HepG2 (cell line): ENCODE results near the gene CDHR3. TPM values are rescaled to one million over a fixed set of nuclear protein-coding genes. Genes with fewer than 3 reads are reported as not detected.
A peak's percentile ranks its signal among the peaks of the same experiment; 100 is the strongest.

Experiments used
- BCL6 ChIP-seq: IDR thresholded peaks from 2 replicates; pipeline ENCODE4 v1.6.1; 2016; ENCODE audit warnings: missing genetic modification reagents, missing compliant biosample characterization
- EP300 ChIP-seq, 3 experiments: sonication (generic) in 1 of 3; formaldehyde crosslinking in 1 of 3; IDR thresholded peaks; 2 replicates each; pipeline versions ENCODE4 v1.5.1 to v1.6.1; 2011 to 2020; ENCODE audit warnings: low read depth in 2 of 3, low read length in 2 of 3, borderline replicate concordance in 1 of 3, improper control_type of control experiment in 1 of 3, mild to moderate bottlenecking in 1 of 3, missing genetic modification reagents in 1 of 3, moderate library complexity in 1 of 3
- NCOA2 ChIP-seq: sonication (generic); formaldehyde crosslinking; IDR thresholded peaks from 2 replicates; pipeline ENCODE4 v1.8.0; 2022; ENCODE audit warnings: inconsistent platforms
- SALL1 ChIP-seq: sonication (generic); formaldehyde crosslinking; IDR thresholded peaks from 2 replicates; pipeline ENCODE4 v1.8.0; 2022; ENCODE audit warnings: mild to moderate bottlenecking, missing genetic modification reagents
- SKI ChIP-seq: fragments of 450-650 bp; IDR thresholded peaks from one replicate; pipeline ENCODE4 v1.6.1; 2018; ENCODE audit warnings: mild to moderate bottlenecking; ENCODE audit not compliant: partially characterized antibody
- SOX5 ChIP-seq: IDR thresholded peaks from 2 replicates; pipeline ENCODE4 v1.6.1; 2016; ENCODE audit warnings: borderline replicate concordance
- ZNF331 ChIP-seq: sonication (generic); formaldehyde crosslinking; IDR thresholded peaks from 2 replicates; pipeline ENCODE4 v1.4.0; 2020; ENCODE audit warnings: missing genetic modification reagents
- ZNF605 ChIP-seq: sonication (generic); formaldehyde crosslinking; IDR thresholded peaks from 2 replicates; pipeline ENCODE4 v1.8.0; 2022; ENCODE audit warnings: mild to moderate bottlenecking, missing genetic modification reagents
- polyA plus RNA-seq, 8 experiments: library from polyadenylated mRNA; depleted of rRNA in 3 of 8; stranded (reverse) in 7 of 8; unstranded in 1 of 8; fragments of >200 nt; fragmentation: Illumina TruSeq in 4 of 8; extraction: Trizol in 4 of 8; gene quantifications; 2 replicates each; pipeline versions ENCODE4 v1.2.1 to v1.2.3, GENCODE V29; 2011 to 2016; ENCODE audit warnings: low read depth in 4 of 8, missing spikeins in 1 of 8, mixed read lengths in 1 of 8; ENCODE audit not compliant: insufficient read depth in 1 of 8
- total RNA-seq, 5 experiments: library from RNA; depleted of rRNA; stranded (reverse); fragments of >200 nt; fragmentation: Illumina TruSeq; extraction: Trizol; gene quantifications; 2 replicates each; pipeline ENCODE4 v1.2.3, GENCODE V29; 2016; ENCODE audit warnings: low read depth in 1 of 5
- TF ChIP-seq, protein P1 (sequence below): IDR thresholded peaks from 2 replicates; pipeline ENCODE4 v1.4.0; 2020; ENCODE audit warnings: mild to moderate bottlenecking, missing genetic modification reagents

Gene CDHR3
- total and polyA plus RNA-seq, 2 of the 13 experiments (the other 11 are each of a cell fraction or from before 2014, with no cell fraction given): 6.5 to 11.8 TPM

DNA sequence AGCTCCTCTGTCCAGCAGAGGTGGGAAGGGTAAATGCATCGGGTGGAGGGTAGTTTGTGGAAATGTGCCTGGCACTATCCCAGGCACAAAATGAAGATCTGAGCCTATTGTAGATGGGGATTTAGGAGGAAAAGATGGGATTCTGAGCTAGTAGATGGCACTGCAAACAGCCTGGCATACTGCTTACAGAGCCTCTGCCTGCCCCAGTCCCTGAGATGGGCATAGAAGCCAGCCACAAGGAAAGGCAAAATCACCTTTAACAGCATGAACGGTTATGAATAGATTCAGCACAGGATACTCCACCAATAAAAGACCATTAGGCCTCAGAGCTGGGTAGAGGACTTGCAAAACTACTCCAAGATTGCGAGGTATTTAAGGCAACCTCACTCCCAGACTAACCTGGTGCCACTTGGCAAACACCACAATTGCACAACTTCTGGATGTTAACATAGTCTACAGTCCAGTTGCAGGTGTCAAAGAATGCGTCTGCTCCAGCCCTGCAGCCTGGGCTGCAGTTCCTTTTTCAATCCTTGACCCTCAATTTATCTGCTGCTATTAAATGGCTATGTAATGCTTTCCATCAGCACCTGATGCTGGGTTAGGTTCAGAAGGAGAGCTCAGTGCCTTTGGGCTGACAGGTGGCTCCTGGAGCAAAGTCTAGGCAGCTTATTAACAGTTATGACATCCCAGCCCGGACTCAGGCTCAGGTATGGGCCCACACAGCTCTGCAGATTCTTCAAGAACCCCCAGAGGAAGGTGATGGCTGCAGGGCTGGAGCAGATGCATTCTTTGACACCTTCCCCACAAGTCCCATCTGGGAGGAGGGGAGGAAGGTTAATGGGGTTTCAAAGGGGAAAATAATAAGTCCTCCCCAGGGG is 34.0 kb downstream of the CDHR3 start (continued):
- TF ChIP-seq BCL6 (CRISPR knock-in tag): peak; percentile 69
- TF ChIP-seq NCOA2 (CRISPR knock-in tag): peak; percentile 44; the same call in 1 of the 2 replicates
- TF ChIP-seq SOX5 (CRISPR knock-in tag): 0 out of 2 replicates have a peak, but pooled peaks have one; percentile 23
- TF ChIP-seq SKI: peak; percentile 80
- peak; percentile 33; the same call in 1 of the 2 replicates for TF ChIP-seq SALL1 (CRISPR knock-in tag)
- TF ChIP-seq EP300 (IDR thresholded peaks at IDR 0.05; ENCODE audit: low read depth in 2 of 2, low read length in 2 of 2): peak; percentile 42 to 67; a peak in 2 of 4 replicates
- TF ChIP-seq EP300 (CRISPR knock-in tag; IDR thresholded peaks at IDR 0.05; ENCODE audit: borderline replicate concordance): no peak
- TF ChIP-seq, protein P1, sequence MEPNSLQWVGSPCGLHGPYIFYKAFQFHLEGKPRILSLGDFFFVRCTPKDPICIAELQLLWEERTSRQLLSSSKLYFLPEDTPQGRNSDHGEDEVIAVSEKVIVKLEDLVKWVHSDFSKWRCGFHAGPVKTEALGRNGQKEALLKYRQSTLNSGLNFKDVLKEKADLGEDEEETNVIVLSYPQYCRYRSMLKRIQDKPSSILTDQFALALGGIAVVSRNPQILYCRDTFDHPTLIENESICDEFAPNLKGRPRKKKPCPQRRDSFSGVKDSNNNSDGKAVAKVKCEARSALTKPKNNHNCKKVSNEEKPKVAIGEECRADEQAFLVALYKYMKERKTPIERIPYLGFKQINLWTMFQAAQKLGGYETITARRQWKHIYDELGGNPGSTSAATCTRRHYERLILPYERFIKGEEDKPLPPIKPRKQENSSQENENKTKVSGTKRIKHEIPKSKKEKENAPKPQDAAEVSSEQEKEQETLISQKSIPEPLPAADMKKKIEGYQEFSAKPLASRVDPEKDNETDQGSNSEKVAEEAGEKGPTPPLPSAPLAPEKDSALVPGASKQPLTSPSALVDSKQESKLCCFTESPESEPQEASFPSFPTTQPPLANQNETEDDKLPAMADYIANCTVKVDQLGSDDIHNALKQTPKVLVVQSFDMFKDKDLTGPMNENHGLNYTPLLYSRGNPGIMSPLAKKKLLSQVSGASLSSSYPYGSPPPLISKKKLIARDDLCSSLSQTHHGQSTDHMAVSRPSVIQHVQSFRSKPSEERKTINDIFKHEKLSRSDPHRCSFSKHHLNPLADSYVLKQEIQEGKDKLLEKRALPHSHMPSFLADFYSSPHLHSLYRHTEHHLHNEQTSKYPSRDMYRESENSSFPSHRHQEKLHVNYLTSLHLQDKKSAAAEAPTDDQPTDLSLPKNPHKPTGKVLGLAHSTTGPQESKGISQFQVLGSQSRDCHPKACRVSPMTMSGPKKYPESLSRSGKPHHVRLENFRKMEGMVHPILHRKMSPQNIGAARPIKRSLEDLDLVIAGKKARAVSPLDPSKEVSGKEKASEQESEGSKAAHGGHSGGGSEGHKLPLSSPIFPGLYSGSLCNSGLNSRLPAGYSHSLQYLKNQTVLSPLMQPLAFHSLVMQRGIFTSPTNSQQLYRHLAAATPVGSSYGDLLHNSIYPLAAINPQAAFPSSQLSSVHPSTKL (CRISPR knock-in tag): 0 out of 2 replicates have a peak, but pooled peaks have one; percentile 27
- no peak for TF ChIP-seq ZNF605 (CRISPR knock-in tag)
- 0 out of 2 replicates have a peak, but pooled peaks have one; percentile 41 for TF ChIP-seq ZNF331 (CRISPR knock-in tag)
- TF ChIP-seq, all 625 proteins: peak for 26
